HAP-1 (cell line): Measurements from ENCODE around the gene GOLGA8O.
"Not testable (repeated sequence)": the region's sequence is repeated elsewhere in the genome, so short reads cannot be mapped to it uniquely, and the experiment has no call there.

Source experiments
- DNase-seq, 2 experiments: peaks; one replicate each; pipeline ENCODE4 v3.0.0-alpha.2; 2016 to 2020; ENCODE audit warnings: low spot score in 2 of 2
- H3K27me3 ChIP-seq: fragments of 250-450 bp; sonication (Bioruptor Pico); 2 replicates; pipeline ENCODE4 v1.5.1; 2020; ENCODE audit warnings: low read depth, mild to moderate bottlenecking, moderate library complexity
- H3K36me3 ChIP-seq: fragments of 250-450 bp; sonication (Bioruptor Pico); replicated peaks from 2 replicates; pipeline ENCODE4 v1.5.1; 2020; ENCODE audit warnings: mild to moderate bottlenecking
- H3K4me1 ChIP-seq: fragments of 250-450 bp; sonication (Bioruptor Pico); 2 replicates; pipeline ENCODE4 v1.5.1; 2020; ENCODE audit warnings: mild to moderate bottlenecking
- H3K4me3 ChIP-seq: fragments of 250-450 bp; sonication (Bioruptor Pico); 2 replicates; pipeline ENCODE4 v1.5.1; 2020; ENCODE audit warnings: mild to moderate bottlenecking, moderate library complexity
- H3K9me3 ChIP-seq: fragments of 250-450 bp; sonication (Bioruptor Pico); 2 replicates; pipeline ENCODE4 v1.5.1; 2020; ENCODE audit warnings: mild to moderate bottlenecking, moderate library complexity
- in situ Hi-C: fragments of 300-500 bp; cut with MboI; formaldehyde crosslinking; loops from 3 replicates; pipeline ENCODE4 v1.14.3; 2020; ENCODE audit warnings: low sequenced_read_pairs, inconsistent platforms, mixed read lengths

GOLGA8O gene

DNA sequence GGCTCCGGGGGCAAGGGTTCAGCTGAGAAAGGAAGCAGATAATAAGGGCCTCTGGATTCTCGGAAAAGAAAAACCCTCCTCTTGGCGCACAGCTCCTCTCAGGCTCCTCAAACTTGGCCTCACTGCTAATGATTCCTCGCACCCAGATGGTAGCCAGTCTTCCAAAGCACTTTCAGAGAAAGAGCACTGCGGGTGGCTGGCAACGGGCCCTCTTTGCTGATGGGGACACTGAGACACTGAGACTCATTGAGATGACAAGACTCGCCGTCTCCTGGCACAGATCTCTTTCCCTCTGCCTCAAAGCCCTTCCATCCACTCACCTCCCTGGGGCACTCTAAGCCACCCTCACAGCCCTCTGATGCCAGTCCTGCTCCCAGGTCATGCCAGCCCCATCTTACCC, 58.9 kb downstream of the GOLGA8O start:
- H3K4me1 ChIP-seq, DNase-seq, in situ Hi-C loops, H3K27me3 ChIP-seq, H3K36me3 ChIP-seq, H3K4me3 ChIP-seq, H3K9me3 ChIP-seq: not testable (repeated sequence)
